Fibroblast of gingiva (primary cell): Measurements from ENCODE around the gene AFAP1.
A peak's percentile ranks its signal among the peaks of the same experiment; 100 is the strongest.

Source experiments
- DNase-seq: peaks from one replicate; pipeline ENCODE4 v3.0.0-alpha.2; 2011; ENCODE audit warnings: low read depth

The AFAP1 gene

DNA sequence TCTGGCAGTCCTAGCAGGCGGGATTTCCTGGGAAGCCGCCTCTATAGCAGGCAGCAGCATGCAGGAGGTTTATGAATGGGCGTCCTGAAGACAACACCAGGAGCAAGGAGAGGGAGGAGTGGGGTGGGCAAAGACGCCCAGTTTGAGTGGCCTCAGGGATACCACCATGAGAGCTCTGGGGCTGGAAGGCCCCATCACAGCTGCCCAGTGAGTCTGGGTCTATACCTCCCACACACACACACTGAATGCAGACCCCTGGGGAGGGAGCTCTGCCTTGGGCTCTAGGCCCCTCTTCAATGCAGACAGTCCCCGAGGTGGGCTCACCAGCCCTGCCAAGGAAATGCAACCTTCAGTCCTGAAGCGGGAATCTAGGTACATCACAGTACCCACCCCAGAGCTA, 98.6 kb downstream of the AFAP1 start:
- DNase-seq, result no peak

DNA sequence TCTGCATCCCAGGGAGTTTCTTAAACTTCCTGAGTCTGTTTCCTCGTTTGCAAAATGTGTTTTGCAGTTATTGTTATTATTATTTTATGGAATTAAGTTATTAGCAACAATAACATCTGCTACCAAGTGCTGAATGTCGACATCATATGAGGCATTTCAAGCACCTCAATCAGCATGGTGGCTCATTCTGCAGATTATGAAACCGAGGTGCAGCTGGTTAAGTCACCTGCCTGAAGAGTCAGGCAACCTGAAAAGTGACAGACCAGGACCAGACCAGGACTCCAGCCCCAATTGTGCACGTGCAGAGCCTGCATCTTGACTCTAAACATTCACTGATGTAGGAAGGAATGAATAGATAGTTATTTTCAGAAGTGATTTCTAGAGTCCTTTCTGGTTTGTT, 99.8 kb downstream of the AFAP1 start:
- DNase-seq, result no peak

DNA sequence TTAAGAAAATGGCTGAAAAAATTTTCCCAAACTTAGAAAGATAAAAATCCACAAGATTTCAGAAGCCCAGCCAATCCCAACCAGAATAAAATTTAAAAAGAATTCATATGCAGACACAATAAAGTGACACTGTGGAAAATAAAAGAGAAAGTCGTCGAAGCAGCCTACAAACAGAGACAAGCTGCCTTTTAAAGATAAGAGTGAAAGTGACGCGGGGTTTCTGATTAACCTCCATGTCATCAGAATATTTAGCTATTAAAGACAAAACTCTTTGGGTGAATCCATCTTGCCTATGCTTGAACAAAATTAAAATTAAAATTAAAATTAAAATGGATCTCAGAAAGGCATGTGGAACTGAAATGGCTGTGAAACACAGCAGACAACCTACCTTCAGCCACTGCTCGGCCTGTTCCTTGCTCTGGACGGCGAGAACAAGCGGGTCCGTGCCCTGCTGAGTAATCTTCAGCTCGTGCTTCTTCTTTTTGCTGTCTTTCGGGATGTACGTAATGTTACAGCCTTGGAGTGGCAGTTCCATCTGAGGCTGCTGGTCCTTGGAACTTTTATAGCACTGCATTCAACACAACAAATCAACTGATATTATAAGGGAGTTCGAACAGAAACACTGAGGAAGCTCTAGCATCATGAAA, 101.4 kb downstream of the AFAP1 start:
- DNase-seq, result no peak

DNA sequence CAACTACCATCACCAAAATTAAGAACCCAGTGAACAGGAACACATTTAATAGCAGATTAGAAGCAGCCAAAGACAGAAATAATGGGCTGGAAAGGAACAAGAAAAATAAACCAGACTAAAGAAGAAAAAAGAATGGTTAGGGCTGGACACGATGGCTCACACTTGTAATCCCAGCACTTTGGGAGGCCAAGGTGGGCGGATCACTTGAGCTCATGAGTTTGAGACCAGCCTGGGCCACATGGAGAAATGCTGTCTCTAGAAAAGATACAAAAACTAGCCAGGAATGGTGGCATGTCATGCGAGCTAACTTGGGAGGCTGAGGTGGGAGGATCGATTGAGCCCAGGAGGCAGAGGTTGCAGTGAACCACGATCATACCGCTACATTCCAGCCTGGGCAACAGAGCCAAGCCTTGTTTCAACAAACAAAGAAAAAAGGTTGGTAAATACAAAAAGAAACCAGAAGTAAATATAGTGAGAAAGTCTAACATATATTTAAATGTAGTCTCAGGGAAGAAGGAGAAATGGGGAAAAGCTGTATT, 102.0 kb downstream of the AFAP1 start:
- no peak for DNase-seq

DNA sequence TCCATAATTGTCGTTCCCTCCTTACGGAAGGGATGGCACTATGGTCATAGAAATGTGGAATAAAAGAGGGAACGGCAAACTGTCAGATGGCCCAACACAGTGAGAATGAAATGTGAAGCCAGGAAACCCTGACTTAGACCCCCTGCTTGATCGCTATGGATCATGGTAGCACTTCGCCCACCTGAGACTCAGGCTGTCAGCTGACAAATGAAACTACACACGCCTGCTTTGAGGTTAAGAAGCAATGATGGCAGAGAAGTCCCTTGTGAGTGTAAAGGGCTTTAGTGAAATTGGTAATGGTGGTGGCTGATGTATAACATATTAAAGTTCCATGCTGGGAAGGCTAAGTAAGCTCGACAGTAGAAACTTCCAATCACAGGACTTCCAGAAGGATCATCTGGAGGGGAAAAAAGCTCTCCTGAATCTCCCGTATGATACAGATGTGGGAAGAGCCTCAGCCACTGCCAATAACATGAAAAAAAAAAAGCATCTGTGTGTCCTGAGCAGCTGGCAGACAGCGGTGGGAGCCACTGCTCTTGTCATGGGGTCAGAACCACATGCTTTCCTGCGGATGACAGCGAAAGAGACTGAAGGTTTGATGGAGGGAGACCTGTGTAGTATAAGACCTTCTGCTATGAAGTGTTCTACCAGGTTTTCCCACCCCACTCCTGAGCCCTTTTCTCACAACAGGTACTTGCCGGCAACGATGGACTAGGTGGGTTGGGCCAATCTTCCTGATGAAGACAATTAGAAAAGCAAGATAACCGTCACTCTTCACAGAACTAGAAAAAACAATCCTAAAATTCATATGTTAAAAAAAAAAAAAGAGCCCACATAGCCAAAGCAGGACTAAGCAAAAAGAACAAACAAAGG, 107.6 kb downstream of the AFAP1 start:
- no peak for DNase-seq

DNA sequence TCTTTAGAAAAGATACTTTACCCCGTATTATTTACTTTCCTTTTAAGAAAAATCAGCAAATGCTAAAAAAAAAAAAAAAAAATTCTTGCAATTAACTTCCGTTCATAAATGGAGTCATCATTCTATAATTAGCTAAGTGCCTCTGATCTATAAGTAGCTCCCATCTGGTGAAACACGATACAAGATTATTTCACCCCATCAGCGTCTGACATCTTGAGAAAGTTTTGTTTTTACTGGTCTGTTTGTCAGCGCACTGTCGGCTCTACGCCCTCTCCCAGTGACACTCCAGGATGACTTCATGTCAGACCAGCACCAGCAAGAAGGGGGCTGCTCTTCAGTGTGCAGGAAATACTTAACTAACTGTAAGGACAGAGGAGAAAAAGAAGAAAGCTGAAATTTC, 108.3 kb downstream of the AFAP1 start:
- peak; percentile 25 for DNase-seq

DNA sequence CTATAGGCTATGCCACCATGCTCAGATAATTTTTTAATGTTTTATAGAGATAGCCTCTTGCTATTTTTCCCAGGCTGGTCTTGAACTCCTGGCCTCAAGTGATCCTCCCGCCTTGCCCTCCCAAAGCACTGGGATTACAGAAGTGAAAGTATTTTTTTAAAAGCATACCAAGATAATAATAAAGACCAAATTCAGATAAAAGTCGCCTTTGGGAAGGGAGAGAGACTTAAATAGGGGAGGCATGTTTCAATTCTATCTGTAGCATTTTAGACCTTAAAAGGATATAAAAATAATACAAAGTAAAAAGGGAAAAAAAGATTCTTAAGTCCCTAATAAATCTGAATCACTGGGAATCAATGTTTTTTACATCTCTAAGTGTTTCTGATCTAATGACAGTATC, 108.9 kb downstream of the AFAP1 start:
- no peak for DNase-seq

DNA sequence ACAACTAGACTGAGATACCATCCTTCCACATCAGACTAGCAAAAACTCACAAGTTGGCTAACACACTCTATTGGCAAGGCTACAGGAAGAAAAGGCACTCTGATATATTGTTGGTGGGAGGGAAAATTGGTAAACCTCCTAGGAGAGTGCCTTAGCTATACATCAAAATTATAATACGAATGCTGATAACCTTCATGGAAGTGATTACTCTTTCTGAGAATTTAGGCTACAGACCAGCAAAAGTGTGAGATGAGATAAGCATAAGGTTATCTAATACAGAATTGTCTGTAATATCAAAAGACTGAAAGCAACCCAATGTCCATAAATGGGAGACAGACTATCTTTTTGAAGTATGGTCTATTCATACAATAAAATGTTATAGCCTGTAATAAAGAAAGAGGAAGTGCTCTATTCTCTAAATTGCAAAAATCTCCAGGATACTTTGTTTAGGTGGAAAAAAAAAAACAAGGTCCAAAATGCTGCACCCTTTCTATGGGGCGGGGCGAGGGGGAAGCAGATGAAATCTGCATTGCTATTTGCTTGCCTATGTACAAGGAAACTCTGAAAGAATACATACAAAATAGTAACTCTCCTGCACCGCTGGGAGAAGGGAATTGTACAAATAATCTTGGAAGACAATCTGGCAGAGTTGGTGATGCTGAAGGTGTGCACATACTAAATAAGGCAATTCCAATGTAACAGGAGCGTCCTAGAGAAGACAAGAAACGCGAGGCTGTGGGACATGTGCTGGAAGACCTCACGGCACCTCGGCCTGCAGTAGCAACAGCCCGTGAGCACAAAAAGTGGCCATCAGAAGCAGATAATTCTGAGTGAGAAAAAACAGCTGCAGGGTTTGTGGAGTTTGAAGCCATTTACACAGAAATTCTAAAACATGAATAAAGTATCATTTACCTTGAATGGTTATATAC, 109.7 kb downstream of the AFAP1 start:
- DNase-seq, result no peak

DNA sequence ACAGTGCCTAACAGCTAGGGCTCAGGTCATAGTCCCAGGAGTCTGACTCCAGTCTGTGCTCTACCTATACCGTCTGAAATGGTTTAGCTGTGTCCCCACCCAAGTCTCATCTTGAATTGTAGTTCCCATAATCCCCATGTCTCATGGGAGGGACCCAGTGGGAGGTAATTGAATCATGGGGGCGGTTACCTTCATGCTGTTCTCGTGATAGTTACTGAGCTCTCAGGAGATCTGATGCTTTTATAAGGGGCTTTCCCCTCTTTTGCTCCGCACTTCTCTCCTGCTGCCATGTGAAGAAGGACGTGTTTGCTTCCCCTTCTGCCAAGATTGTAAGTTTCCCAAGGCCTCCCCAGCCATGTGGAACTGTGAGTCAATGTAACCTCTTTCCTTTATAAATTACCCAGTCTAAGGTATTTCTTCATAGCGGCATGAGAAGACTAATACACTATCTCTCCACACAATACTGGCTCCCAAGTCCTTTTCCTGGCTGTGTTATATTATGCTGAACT, 110.8 kb downstream of the AFAP1 start:
- peak; percentile 31 for DNase-seq

DNA sequence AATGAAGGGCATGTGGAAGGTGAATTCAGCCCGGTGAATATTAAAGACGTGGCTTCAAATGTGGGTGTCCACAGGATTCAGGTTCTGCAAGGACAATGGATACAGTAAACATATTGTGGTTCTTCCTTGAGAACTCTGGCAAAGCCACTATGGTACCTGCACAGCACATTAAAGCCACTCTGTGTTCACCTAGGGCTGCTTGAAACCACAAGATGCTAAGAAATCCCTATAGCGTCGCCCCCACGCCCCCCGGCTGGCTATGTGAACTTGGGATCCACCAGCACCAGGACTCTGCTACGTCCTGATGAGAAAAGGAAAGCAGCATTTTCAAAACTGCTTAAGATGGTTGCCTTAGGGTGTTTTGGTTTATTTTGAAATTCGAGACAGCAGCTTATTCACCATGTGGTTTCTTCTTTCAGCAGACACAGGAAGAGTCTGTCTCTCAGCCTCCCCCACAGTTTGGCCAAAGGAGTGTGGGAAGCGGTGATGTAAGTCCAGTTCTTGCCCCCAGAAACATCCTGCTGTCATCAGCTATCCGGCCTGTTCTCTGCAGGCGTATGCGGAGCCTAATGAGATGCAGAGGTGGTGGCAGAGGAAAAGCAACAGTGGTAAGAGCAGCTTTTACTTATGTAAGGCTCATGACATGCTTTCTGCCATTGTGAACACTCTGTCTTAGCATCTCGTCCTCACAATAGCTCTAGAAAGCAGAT, 111.5 kb downstream of the AFAP1 start:
- peak; percentile 96 for DNase-seq

DNA sequence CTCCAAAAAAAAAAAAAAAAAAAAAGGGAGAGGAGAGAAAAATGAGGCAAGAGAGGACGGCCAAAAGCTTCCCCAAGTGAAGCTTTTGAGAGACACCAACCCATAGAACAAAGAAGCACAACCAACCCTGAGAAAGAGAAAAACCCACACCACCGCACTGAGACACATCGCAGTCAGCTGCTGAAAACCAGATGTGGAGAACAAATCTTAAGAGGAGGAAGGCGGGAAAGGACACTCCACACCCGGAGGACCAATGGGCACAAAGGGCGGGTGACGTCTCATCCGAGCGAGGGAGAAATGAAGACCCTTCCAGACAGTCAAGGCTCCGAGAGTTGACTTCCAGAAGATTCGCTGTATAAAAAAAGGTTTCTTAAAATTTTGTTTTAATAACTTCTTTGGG, 112.1 kb downstream of the AFAP1 start:
- no peak for DNase-seq

DNA sequence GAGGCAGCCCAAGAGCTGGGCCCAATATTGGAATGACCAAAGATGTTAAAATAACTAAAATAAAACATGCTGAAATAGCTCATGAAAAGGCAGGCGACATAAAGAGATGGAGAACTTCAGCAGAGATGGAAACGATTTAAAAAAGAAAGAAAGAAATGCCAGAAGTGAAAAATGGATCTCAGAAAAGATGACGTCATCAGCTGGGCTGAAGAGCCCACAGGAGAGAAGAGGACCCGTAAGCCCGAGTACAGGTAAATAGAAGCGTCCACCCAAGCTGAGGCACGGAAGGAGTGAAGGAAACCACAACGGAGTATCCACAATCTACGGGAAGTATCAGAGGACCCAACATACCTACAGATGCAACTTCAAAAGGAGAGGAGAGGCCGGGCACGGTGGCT, 112.8 kb downstream of the AFAP1 start:
- DNase-seq, result no peak

DNA sequence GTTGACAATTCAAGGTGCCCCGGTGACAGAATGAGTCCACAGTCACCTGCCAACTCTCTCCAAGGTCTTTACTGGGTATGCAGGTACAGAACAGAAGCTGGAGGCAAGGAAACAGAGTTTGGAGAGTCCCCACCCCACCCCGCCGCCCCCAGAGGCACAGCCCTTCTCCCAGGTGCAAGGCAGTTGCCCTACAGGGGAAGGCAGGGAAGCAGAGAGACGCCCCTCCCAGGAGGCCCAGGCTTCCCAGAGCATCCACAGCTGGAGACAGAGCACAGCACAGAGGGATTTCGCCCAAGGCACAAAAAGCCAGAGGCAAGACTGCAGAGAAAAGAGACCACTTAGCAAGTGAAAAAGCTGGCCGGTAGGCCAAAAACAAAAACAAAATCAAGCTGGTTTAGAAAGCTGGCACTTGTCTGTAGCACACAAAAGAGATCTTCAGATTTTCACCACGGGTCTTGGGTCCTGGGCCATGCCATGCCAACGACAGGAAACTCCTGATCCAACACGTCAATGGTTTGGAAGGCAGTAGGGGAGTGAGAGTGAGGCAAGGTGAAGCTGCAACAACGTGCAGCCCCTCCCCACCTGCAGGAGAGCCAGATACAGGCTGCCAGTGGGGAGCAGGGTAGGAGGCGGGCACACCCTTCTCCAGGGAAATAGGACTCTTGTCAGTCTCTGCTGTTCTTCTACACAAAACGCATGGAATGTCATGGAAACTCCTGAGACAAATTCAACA, 113.3 kb downstream of the AFAP1 start:
- no peak for DNase-seq

DNA sequence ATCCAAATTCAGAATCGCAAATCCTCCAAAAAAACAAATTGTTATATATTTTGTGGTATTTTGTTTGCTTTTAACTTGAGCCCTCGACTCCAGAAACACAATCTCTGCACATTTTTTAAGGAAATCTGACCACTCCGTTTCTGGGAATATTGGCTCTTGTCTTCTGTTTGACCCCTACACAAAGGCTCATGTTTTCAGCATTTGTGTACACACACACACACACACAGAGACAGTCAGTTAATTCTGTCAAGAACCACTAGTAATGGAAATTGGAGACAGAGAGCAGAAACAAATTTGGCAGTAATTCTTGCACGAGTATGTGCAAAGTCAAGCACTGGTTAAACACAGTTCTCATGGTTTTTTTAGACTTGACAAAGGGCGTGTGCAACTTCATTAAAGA, 115.4 kb downstream of the AFAP1 start:
- peak; percentile 85 for DNase-seq

DNA sequence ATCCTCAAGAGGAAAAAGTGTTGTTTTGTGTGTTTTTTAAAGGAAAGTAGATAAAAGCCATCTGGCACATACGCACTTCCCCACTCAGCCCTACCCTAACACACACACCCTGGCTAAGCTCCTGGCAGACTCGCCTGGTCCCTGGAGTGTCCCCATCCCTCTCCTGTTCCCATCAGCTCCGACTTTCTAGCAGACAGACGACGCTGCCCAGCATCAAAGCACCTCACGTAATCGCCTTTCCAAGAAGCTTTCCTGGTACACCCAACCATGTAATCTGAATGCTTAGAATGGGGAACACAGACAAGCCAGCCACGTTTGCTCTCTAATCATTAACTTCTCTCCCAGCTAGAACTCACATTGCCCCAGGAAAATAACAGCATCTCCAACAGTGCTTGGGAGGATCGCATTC, 116.2 kb downstream of the AFAP1 start:
- peak; percentile 41 for DNase-seq

DNA sequence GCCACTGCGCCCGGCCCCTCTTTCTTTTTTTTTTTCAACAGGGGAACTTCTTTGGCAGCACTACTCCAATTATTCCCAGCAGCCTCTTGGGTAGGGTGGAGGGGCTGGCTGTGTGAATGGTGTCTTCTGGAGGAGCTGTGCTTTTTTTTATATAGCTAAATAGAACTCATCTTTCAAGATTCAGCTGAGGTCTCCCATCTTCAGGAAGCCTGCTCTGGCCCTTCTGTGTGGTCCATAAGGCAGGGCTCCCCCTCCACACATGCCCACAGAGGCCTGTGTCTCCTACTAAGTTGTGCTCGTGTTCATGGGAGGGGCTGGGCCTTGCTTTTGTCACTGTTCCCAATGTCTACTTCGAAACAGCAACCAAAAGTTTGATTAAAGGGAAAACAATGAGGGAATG, 116.8 kb downstream of the AFAP1 start:
- no peak for DNase-seq

DNA sequence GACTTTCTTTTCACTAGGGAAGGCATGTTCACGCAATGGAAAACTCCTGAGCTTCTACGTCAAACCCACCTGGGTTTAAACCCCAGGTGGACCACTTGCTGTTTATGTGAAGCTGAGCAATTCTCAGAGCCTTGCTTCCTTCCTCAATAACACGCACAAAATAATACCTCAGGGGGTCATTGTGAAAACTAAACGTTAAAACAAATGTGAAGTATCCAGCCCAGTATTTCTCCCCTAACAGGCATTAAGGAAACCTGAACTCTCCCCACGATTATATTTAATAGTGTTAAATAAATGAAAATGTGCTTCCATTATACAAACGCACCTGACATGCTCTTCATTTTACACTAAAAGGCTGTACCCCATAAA, 117.5 kb downstream of the AFAP1 start:
- no peak for DNase-seq

DNA sequence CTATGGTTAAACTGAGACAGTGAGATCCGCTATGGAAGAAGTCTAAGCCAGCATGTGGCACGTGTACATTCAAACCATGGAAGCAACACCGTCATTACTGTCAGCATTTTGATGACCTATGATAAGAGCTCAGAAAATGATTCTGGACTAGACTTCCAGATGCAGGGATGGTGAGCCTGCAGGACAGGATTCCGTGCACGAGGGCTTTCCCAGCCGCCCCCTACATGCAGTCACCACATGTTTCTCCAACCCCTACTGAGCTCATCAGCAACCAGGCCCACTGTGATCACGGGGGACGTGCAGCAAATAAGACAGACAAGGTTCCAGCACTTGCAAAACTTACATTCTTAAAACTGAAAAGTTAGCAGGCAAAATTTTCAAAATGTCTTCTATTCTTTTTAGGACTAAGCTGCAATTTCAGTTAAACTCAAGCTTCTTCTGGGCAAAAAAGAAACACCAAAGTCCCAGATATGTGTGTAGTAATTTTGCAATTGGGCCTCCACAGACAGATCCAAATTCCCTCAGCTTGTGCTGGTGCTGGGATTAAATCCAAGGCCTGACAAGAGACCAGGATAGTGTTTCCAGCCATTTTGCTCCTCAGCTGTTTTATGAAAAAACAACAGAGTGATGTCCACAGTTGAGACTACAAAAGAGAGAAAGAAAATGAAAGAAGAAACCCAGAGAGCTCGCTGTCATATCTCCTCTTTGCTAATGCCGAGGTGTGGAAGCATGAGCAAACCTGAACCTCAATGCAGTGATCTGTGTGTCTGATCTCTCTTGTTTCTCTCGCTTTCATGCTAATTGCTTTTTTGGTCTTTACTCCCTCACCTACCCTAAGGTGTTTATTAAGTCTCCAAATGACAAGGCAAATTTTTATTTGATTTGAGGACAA, 118.2 kb downstream of the AFAP1 start:
- DNase-seq, result peak; percentile 78

DNA sequence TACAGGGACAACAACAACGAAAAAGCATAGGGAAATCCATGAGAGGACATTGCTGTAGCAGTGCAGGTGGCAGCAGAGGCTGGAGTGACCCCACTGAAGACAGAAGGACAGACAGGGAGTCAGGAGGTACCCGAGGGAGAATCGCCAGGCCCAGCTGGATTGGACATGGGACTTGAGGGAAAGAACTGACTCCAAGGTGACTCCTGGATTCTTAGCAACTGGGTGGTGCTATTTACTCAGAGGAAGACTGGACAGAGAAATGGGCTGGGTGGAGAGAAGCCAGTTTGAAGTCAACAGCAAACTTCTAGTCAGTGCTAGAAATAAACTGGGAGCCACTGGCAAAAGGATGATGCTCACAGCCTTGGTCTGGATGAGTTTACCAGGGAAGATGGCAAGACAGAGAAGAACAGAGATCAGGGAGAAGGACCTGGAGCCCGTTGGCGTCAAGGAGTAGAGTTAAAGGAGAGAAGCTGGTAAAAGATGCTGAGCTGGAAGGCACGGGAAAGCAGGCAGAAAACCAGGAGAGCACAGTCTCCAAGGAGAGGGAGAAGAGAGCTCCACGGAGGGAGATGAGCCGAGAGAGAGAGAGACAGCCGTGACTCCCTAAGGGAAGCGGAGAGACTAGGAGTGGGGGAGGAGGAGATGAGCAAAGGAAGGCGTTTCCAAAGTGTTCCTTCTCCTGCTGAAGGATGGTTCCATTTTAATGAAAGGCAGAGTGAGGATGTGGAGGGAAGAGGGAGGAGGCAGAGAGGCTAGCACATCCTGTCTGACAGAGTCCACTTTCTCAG, 119.4 kb downstream of the AFAP1 start:
- DNase-seq, result no peak
